ENCODE data around the gene CDR2L. TPM values are rescaled to one million over a fixed set of nuclear protein-coding genes. Genes with fewer than 3 reads are reported as not detected.

The CDR2L gene
- 18.6 and 21.2 TPM in 2 replicates for polyA plus RNA-seq (2012; rRNA removed)
- 9.6 and 15.3 TPM in 2 replicates for polyA plus RNA-seq (2012; cell fraction: cytosol; rRNA removed)
- polyA plus RNA-seq (2012; cell fraction: nucleus; rRNA removed), result 25.0 and 29.9 TPM in 2 replicates

- Histone ChIP-seq H3F3A (replicated peaks; ENCODE audit: insufficient read depth) (peaks cover 42% of the 10 kb centered on the region), H3K4me3 (ENCODE audit: low read depth in 2 of 2, low read length in 1 of 2) (peak within 1 kb of the TSS; percentile 80 to 93), H3K27me3 (ENCODE audit: insufficient read depth) (no peaks in the 10 kb centered on the region), H3K9me3 (no peaks in the 10 kb centered on the region), H3K36me3 (replicated peaks in 1 of 2; ENCODE audit: control insufficient read depth in 1 of 2, insufficient read depth in 2 of 2, low read length in 1 of 2) (no peaks in the 10 kb centered on the region), H3K4me2 (peak within 1 kb of the TSS; percentile 94), H2AFZ (ENCODE audit: low read depth) (peak within 1 kb of the TSS; percentile 78), H3K9me2 (no peaks in the 10 kb centered on the region), H4K20me1 (ENCODE audit: insufficient read depth) (no peaks in the 10 kb centered on the region), H3K79me2 (ENCODE audit: insufficient read depth) (peaks cover 42% of the 10 kb centered on the region), H3K9ac (peak within 1 kb of the TSS; percentile 89), H3K27ac (ENCODE audit: low read depth in 2 of 2, low read length in 1 of 2) (peak within 1 kb of the TSS; percentile 92), H3K4me1 (ENCODE audit: control insufficient read depth in 1 of 2, insufficient read depth in 2 of 2, low read depth in 1 of 2, low read length in 1 of 2) (peaks cover 6 to 35% of the 10 kb centered on the region in 2 experiments; a peak in 2 of 4 replicates)
- peak; percentile 98 for DNase-seq
- 1% methylated on average over 39 of the region's 51 CpGs for WGBS (ENCODE audit: low lambda C conversion rate)
- TF ChIP-seq MXI1 (IDR thresholded peaks at IDR 0.05; ENCODE audit: low read depth, low read length) (peak; percentile 60), EZH2phosphoT487 (IDR thresholded peaks at IDR 0.05; ENCODE audit: borderline replicate concordance, low read depth) (no peak), CTCF (IDR thresholded peaks at IDR 0.05) (no peak), RCOR1 (IDR thresholded peaks at IDR 0.05; ENCODE audit: low read length) (peak; percentile 38; the same call in 1 of the 2 replicates), POLR2AphosphoS5 (IDR thresholded peaks at IDR 0.05; ENCODE audit: low read depth, low read length) (peak; percentile 87), GABPA (IDR thresholded peaks at IDR 0.05; ENCODE audit: low read depth) (no peak), TAF1 (IDR thresholded peaks at IDR 0.05; ENCODE audit: borderline replicate concordance, low read depth, low read length) (peak; percentile 89), USF2 (IDR thresholded peaks at IDR 0.05; ENCODE audit: borderline replicate concordance, low read depth, low read length) (no peak), SMC3 (IDR thresholded peaks at IDR 0.05; ENCODE audit: low read depth, low read length) (peak; percentile 17; the same call in 1 of the 2 replicates), CHD2 (IDR thresholded peaks at IDR 0.05; ENCODE audit: low read length, partially characterized antibody) (no peak), NFIC (IDR thresholded peaks at IDR 0.05; ENCODE audit: borderline replicate concordance) (peak; percentile 44; the same call in 1 of the 2 replicates)
- CTCF ChIA-PET, result interaction anchor here (0.6 to 10.9 kb wide), 14 partner anchors 9 to 194 kb away, joined by 3 to 136 read pairs (median 5); partner anchors contain the start of genes HID1, MRPL58 and OTOP2
- POLR2A ChIA-PET, result interaction anchor here (0.5 to 6.9 kb wide), 11 partner anchors 12 to 302 kb away, joined by 3 to 197 read pairs (median 5); partner anchors contain the start of genes ARMC7, HID1, MRPL58 and SLC25A19
Measured at GRCh38 chr17:74987418-74987908, at the start of gene CDR2L. Gene CDR2L, plus strand, starts transcription at chr17:74987632. Its CDS starts 412 bp downstream, at chr17:74988044.
